Nephron progenitor cell (in vitro differentiated cells): ENCODE results near the gene LEMD2.
A peak's percentile ranks its signal among the peaks of the same experiment; 100 is the strongest.

Experiments
- DNase-seq: peaks from one replicate; pipeline ENCODE4 v3.0.0; 2021
- H3K27ac Mint-ChIP-seq: 2 replicates; pipeline ENCODE4 v1.8.0; 2021; ENCODE audit warnings: mild to moderate bottlenecking, moderate library complexity, mixed read lengths
- H3K27me3 Mint-ChIP-seq: 2 replicates; pipeline ENCODE4 v1.8.0; 2021; ENCODE audit warnings: mild to moderate bottlenecking, low read depth, mixed read lengths; ENCODE audit not compliant: poor library complexity
- H3K36me3 Mint-ChIP-seq: 2 replicates; pipeline ENCODE4 v1.8.0; 2021; ENCODE audit warnings: low read depth, mixed read lengths
- H3K4me1 Mint-ChIP-seq: 2 replicates; pipeline ENCODE4 v1.8.0; 2021; ENCODE audit warnings: mixed read lengths
- H3K4me3 Mint-ChIP-seq: 2 replicates; pipeline ENCODE4 v1.8.0; 2021; ENCODE audit warnings: mild to moderate bottlenecking, moderate library complexity, mixed read lengths
- H3K9me3 Mint-ChIP-seq: 2 replicates; pipeline ENCODE4 v1.8.0; 2021; ENCODE audit warnings: mild to moderate bottlenecking, moderate library complexity, mixed read lengths
- TF ChIP-seq, protein P1 (sequence below): fragments of 200-600 bp; sonication (generic); IDR thresholded peaks from 2 replicates; pipeline ENCODE4 v1.5.0; 2021; ENCODE audit warnings: antibody characterized with exemption

LEMD2 gene

GRCh38 chr6:33798343-33798848 is 9.5 kb upstream of the LEMD2 start:
- TF ChIP-seq, protein P1, sequence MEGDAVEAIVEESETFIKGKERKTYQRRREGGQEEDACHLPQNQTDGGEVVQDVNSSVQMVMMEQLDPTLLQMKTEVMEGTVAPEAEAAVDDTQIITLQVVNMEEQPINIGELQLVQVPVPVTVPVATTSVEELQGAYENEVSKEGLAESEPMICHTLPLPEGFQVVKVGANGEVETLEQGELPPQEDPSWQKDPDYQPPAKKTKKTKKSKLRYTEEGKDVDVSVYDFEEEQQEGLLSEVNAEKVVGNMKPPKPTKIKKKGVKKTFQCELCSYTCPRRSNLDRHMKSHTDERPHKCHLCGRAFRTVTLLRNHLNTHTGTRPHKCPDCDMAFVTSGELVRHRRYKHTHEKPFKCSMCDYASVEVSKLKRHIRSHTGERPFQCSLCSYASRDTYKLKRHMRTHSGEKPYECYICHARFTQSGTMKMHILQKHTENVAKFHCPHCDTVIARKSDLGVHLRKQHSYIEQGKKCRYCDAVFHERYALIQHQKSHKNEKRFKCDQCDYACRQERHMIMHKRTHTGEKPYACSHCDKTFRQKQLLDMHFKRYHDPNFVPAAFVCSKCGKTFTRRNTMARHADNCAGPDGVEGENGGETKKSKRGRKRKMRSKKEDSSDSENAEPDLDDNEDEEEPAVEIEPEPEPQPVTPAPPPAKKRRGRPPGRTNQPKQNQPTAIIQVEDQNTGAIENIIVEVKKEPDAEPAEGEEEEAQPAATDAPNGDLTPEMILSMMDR = no peak
- H3K4me1 Mint-ChIP-seq = peaks cover 67% of the 10 kb centered on the region
- no peaks in the 10 kb centered on the region for H3K9me3 Mint-ChIP-seq
- no peak for DNase-seq
- H3K4me3 Mint-ChIP-seq = no peak overlapping the region
- peaks cover 14% of the 10 kb centered on the region for H3K27me3 Mint-ChIP-seq
- no peak overlapping the region for H3K27ac Mint-ChIP-seq
- H3K36me3 Mint-ChIP-seq = no peaks in the 10 kb centered on the region

DNA sequence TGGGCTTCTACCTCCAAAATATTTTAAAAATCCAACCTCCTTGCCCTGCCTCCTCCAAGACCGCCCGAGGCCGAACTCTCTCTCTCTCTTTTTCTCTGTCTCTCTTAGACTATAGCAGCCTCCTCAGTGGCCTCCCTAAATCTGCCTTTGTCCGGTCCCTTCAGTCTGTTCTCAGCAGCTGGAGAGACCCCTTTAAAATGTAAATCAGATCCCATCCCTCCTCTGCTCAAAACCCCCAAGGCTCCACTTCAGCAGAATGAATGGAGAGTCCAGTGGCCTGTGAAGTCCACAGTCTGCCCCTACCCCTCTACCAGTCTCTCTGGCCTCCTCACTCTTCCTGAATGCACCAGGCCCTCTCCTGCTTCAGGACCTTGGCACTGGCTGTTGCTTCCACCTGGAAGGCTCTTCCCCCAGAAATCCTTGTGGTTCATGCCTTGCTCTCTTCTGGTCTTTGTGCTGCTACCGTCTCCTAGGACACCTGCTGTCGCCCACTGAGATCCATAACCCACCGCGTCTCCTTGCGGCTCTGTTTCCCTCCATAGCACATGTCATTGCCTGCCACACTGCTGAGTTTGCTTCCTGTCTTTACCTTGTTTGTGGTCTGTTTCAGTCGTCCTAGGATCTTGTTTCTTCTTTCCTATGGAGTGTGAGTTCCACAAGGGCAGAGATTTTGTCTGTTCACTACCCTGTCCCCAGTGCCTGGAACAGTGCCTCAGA is 8.9 kb upstream of the LEMD2 start:
- Mint-ChIP-seq H3K4me3 (no peak overlapping the region), H3K9me3 (no peaks in the 10 kb centered on the region), H3K27ac (peak overlapping the region; percentile 1), H3K4me1 (peaks cover 67% of the 10 kb centered on the region), H3K36me3 (no peaks in the 10 kb centered on the region), H3K27me3 (peaks cover 18% of the 10 kb centered on the region)
- DNase-seq = no peak
- TF ChIP-seq, protein P1 = no peak

- Mint-ChIP-seq H3K4me3 (no peak overlapping the region), H3K27me3 (peaks cover 17% of the 10 kb centered on the region), H3K9me3 (no peaks in the 10 kb centered on the region), H3K4me1 (peaks cover 81% of the 10 kb centered on the region), H3K27ac (no peak overlapping the region), H3K36me3 (no peaks in the 10 kb centered on the region)
- TF ChIP-seq, protein P1 = no peak
- DNase-seq = no peak
Measured at GRCh38 chr6:33794910-33795623, 6.1 kb upstream of the LEMD2 start.

DNA sequence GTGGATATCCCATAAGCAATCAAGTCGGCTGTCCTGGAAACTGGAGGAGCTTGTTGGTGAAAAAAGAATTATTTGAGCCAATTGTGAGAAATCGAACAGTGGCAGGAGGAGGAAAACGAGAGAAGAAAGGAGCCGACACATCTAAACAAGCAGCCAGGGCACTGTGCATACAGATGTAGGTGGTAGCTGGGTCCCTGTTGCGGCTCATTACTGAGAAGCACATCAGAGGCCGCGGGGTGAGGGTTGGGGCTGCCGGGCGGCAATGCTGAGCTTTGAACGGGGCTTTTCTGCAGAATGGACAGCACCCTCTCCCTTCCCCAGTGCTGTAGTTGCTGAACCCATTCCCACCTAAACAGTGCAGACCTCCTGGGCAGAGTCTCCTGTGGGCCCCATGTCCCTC is 4.1 kb upstream of the LEMD2 start:
- TF ChIP-seq, protein P1 = no peak
- Mint-ChIP-seq H3K27ac (no peak overlapping the region), H3K36me3 (no peaks in the 10 kb centered on the region), H3K27me3 (peaks cover 12% of the 10 kb centered on the region), H3K9me3 (no peaks in the 10 kb centered on the region), H3K4me1 (peaks cover 75% of the 10 kb centered on the region), H3K4me3 (no peak overlapping the region)
- no peak for DNase-seq

DNA sequence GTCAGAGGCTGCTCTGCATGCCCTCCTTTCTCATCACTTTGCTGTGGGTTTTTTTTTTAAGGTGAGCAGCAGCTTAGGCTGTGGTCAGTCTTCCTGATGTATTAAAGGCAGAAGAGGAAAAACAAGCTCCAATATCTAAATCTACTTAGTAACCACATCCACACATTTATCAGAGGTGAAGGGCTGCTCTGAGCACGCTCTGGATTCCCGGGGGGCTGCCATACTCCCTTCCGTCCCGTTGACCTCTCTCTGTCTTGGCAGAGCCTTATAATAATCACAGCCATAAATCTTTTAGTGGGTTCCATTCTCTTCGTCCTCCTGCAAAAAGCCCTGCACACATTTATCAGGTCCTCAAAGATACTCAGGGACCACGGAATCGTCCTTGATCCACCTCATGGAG is 2.7 kb upstream of the LEMD2 start:
- H3K36me3 Mint-ChIP-seq = no peaks in the 10 kb centered on the region
- H3K4me1 Mint-ChIP-seq = peaks cover 78% of the 10 kb centered on the region
- H3K27me3 Mint-ChIP-seq = peaks cover 12% of the 10 kb centered on the region
- TF ChIP-seq, protein P1 = no peak
- H3K27ac Mint-ChIP-seq = no peak overlapping the region
- DNase-seq = no peak
- peak overlapping the region; percentile 41 for H3K4me3 Mint-ChIP-seq
- no peaks in the 10 kb centered on the region for H3K9me3 Mint-ChIP-seq
